GM19372 (cell line): ENCODE data around the gene ZSCAN20.
A peak's percentile ranks its signal among the peaks of the same experiment; 100 is the strongest.

ENCODE experiments used
- ATAC-seq: cut with Tn5 transposase; IDR thresholded peaks from one replicate; pipeline ENCODE4 v1.9.1; 2021; ENCODE audit warnings: mild to moderate bottlenecking, low read depth, moderate library complexity; ENCODE audit not compliant: unreplicated experiment

The ZSCAN20 gene

GRCh38 chr1:33443080-33443704 lies 29.3 kb upstream of the ZSCAN20 start:
- no peak for ATAC-seq

- no peak for ATAC-seq
Observed at GRCh38 chr1:33443705-33444180, 28.7 kb upstream of the ZSCAN20 start.

GRCh38 chr1:33445108-33445507 lies 27.3 kb upstream of the ZSCAN20 start:
- no peak for ATAC-seq

- ATAC-seq, result no peak
Observed at GRCh38 chr1:33446590-33446989, 25.9 kb upstream of the ZSCAN20 start.

- no peak for ATAC-seq
Observed at GRCh38 chr1:33454646-33455282, 17.7 kb upstream of the ZSCAN20 start.

- no peak for ATAC-seq
Observed at GRCh38 chr1:33455539-33456501, 16.6 kb upstream of the ZSCAN20 start.

- no peak for ATAC-seq
Observed at GRCh38 chr1:33456502-33456886, 16.0 kb upstream of the ZSCAN20 start.

- ATAC-seq, result no peak
Observed at GRCh38 chr1:33459691-33460090, 12.8 kb upstream of the ZSCAN20 start.

GRCh38 chr1:33460144-33460543 lies 12.3 kb upstream of the ZSCAN20 start:
- no peak for ATAC-seq

GRCh38 chr1:33460947-33461629 lies 11.4 kb upstream of the ZSCAN20 start:
- peak; percentile 64 for ATAC-seq

- ATAC-seq, result no peak
Observed at GRCh38 chr1:33462405-33463164, 9.9 kb upstream of the ZSCAN20 start.

- ATAC-seq, result no peak
Observed at GRCh38 chr1:33464552-33464951, 7.9 kb upstream of the ZSCAN20 start.

- no peak for ATAC-seq
Observed at GRCh38 chr1:33465316-33465715, 7.1 kb upstream of the ZSCAN20 start.

- no peak for ATAC-seq
Observed at GRCh38 chr1:33466159-33466558, 6.3 kb upstream of the ZSCAN20 start.

GRCh38 chr1:33468011-33468410 lies 4.4 kb upstream of the ZSCAN20 start:
- no peak for ATAC-seq

GRCh38 chr1:33468531-33468930 lies 3.9 kb upstream of the ZSCAN20 start:
- ATAC-seq, result no peak

GRCh38 chr1:33468967-33469366 lies 3.5 kb upstream of the ZSCAN20 start:
- no peak for ATAC-seq

GRCh38 chr1:33469691-33470090 lies 2.8 kb upstream of the ZSCAN20 start:
- no peak for ATAC-seq

- ATAC-seq, result no peak
Observed at GRCh38 chr1:33470495-33471012, 1.9 kb upstream of the ZSCAN20 start.

- ATAC-seq, result no peak
Observed at GRCh38 chr1:33471416-33471815, 1.0 kb upstream of the ZSCAN20 start.
